ENCODE measurements around the gene KCP. TPM values are rescaled to one million over a fixed set of nuclear protein-coding genes. Genes with fewer than 3 reads are reported as not detected.

KCP gene
- polyA plus RNA-seq, 1 of the 3 experiments (the other 2 are of a cell fraction), result not detected

DNA sequence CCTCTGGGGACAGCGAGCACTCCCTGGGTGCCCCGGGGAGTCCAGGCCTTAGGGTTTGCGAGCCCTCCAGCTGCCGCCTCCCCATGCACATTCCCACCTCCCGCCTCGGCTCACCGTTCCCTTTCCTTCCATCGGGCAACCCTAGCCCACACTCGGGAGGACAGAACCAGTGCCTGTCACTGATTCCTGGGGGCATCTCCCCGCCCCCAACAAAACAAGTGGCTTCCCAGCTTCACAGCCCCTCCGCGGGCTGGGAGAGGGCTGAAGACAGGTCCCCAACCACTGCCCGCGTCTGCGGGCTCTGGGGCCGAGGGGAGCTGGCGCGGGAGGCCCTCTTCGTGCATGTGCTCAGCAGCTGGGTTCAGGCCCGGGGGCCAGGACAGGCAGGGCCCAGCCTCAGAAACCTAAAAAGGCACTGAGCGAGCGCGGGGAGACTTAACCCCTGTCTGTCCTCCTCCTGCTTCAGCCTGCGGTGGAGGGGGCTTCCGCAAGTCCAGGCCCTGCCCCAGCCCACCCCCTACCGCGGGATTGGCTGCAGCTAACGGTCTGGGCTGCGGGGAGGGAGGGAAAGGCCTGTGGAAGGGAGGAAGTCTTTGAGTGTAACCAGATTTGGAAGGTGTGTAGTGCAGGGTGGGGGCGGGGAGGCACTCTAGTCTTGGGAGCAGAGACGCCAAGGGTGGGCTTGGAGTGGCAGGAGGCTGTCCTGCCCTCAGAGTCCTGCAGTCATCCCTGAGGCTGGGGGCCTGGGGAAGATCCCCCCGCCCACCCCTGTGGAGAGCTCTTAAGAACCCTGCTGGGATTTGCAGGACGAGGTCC, 79.1 kb downstream of the KCP start (continued):
- TF ChIP-seq RXRA (IDR thresholded peaks at IDR 0.05; ENCODE audit: borderline replicate concordance, low read depth) (no peak), NRF1 (IDR thresholded peaks at IDR 0.05; ENCODE audit: low read depth, low read length) (no peak), MEF2A (IDR thresholded peaks at IDR 0.05; ENCODE audit: borderline replicate concordance, low read depth) (no peak), EZH2phosphoT487 (IDR thresholded peaks at IDR 0.05; ENCODE audit: borderline replicate concordance, low read depth) (no peak), RCOR1 (IDR thresholded peaks at IDR 0.05; ENCODE audit: low read length) (no peak), GABPA (IDR thresholded peaks at IDR 0.05; ENCODE audit: low read depth) (no peak), POLR2AphosphoS5 (IDR thresholded peaks at IDR 0.05; ENCODE audit: low read depth, low read length) (peak; percentile 72), YY1 (IDR thresholded peaks at IDR 0.05; ENCODE audit: low read depth) (no peak), ELF1 (IDR thresholded peaks at IDR 0.05) (peak; percentile 44; the same call in 1 of the 2 replicates), GATA2 (CRISPR knock-in tag; IDR thresholded peaks at IDR 0.05) (no peak), FOSL2 (IDR thresholded peaks at IDR 0.05; ENCODE audit: borderline replicate concordance, low read depth) (no peak), JUND (IDR thresholded peaks at IDR 0.05) (no peak)
- TF ChIP-seq, protein P1, sequence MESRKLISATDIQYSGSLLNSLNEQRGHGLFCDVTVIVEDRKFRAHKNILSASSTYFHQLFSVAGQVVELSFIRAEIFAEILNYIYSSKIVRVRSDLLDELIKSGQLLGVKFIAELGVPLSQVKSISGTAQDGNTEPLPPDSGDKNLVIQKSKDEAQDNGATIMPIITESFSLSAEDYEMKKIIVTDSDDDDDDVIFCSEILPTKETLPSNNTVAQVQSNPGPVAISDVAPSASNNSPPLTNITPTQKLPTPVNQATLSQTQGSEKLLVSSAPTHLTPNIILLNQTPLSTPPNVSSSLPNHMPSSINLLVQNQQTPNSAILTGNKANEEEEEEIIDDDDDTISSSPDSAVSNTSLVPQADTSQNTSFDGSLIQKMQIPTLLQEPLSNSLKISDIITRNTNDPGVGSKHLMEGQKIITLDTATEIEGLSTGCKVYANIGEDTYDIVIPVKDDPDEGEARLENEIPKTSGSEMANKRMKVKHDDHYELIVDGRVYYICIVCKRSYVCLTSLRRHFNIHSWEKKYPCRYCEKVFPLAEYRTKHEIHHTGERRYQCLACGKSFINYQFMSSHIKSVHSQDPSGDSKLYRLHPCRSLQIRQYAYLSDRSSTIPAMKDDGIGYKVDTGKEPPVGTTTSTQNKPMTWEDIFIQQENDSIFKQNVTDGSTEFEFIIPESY (IDR thresholded peaks at IDR 0.05; ENCODE audit: borderline replicate concordance, low read depth), result no peak
- TF ChIP-seq, protein P2, sequence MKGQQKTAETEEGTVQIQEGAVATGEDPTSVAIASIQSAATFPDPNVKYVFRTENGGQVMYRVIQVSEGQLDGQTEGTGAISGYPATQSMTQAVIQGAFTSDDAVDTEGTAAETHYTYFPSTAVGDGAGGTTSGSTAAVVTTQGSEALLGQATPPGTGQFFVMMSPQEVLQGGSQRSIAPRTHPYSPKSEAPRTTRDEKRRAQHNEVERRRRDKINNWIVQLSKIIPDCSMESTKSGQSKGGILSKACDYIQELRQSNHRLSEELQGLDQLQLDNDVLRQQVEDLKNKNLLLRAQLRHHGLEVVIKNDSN (IDR thresholded peaks at IDR 0.05; ENCODE audit: borderline replicate concordance, low read depth), result no peak
- TF ChIP-seq, protein P3, sequence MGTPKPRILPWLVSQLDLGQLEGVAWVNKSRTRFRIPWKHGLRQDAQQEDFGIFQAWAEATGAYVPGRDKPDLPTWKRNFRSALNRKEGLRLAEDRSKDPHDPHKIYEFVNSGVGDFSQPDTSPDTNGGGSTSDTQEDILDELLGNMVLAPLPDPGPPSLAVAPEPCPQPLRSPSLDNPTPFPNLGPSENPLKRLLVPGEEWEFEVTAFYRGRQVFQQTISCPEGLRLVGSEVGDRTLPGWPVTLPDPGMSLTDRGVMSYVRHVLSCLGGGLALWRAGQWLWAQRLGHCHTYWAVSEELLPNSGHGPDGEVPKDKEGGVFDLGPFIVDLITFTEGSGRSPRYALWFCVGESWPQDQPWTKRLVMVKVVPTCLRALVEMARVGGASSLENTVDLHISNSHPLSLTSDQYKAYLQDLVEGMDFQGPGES (IDR thresholded peaks at IDR 0.05; ENCODE audit: low read depth, low read length), result no peak
- TF ChIP-seq, protein P4, sequence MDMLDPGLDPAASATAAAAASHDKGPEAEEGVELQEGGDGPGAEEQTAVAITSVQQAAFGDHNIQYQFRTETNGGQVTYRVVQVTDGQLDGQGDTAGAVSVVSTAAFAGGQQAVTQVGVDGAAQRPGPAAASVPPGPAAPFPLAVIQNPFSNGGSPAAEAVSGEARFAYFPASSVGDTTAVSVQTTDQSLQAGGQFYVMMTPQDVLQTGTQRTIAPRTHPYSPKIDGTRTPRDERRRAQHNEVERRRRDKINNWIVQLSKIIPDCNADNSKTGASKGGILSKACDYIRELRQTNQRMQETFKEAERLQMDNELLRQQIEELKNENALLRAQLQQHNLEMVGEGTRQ (IDR thresholded peaks at IDR 0.05; ENCODE audit: borderline replicate concordance, low read depth, low read length), result no peak
- TF ChIP-seq, protein P5, sequence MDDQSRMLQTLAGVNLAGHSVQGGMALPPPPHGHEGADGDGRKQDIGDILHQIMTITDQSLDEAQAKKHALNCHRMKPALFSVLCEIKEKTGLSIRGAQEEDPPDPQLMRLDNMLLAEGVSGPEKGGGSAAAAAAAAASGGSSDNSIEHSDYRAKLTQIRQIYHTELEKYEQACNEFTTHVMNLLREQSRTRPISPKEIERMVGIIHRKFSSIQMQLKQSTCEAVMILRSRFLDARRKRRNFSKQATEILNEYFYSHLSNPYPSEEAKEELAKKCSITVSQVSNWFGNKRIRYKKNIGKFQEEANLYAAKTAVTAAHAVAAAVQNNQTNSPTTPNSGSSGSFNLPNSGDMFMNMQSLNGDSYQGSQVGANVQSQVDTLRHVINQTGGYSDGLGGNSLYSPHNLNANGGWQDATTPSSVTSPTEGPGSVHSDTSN (IDR thresholded peaks at IDR 0.05), result no peak
- TF ChIP-seq, protein P6, sequence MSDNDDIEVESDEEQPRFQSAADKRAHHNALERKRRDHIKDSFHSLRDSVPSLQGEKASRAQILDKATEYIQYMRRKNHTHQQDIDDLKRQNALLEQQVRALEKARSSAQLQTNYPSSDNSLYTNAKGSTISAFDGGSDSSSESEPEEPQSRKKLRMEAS (IDR thresholded peaks at IDR 0.05; ENCODE audit: low read depth), result peak; percentile 76

Measured in SK-N-SH (cell line).